GM12878 (cell line): ENCODE measurements around the gene NAV2. TPM values are rescaled to one million over a fixed set of nuclear protein-coding genes. Genes with fewer than 3 reads are reported as not detected.

ENCODE experiments used
- ATAC-seq: fragments of 200-7000 bp; cut with Tn5 transposase; 3 replicates; pipeline ENCODE4 v1.9.1; 2020; ENCODE audit warnings: mild to moderate bottlenecking, moderate library complexity
- BruUV-seq: library from RNA; stranded (reverse); fragments of 400-500 nt; replicated peaks from 2 replicates; lab custom pipeline; 2021; lab: Mats Ljungman, UMichigan
- CTCF ChIA-PET: fragments of 300-600 bp; sonication (Branson Sonifier 250); formaldehyde crosslinking; extraction: SDS; loops from one replicate; lab custom pipeline; 2021; ENCODE audit warnings: inconsistent platforms; lab: Yijun Ruan, JAX
- POLR2A ChIA-PET: fragments of 350-600 bp; formaldehyde crosslinking; extraction: SDS; loops from one replicate; lab custom pipeline; 2021; ENCODE audit warnings: inconsistent platforms; lab: Charles Lee
- RAD21 ChIA-PET: fragments of 300-600 bp; sonication (Branson Sonifier 250); formaldehyde crosslinking; loops from one replicate; lab custom pipeline; 2023; ENCODE audit warnings: antibody characterized with exemption; ENCODE audit not compliant: unreplicated experiment; lab: Charles Lee
- SMC1A ChIA-PET: fragments of 300-600 bp; sonication (Branson Sonifier 250); formaldehyde crosslinking; loops from one replicate; lab custom pipeline; 2023; ENCODE audit not compliant: unreplicated experiment, uncharacterized antibody; lab: Charles Lee
- DNase-seq: peaks from one replicate; pipeline ENCODE4 v3.0.0-alpha.2; 2011; ENCODE audit warnings: low read depth, low spot score
- FAIRE-seq: peaks from 3 replicates; lab custom pipeline; 2011; peaks lifted over from hg19 to GRCh38; lab: Jason Lieb, UNC
- H2AFZ ChIP-seq: 2 replicates; pipeline ENCODE4 v1.6.0; 2011; ENCODE audit warnings: low read depth, low read length, control low read depth; ENCODE audit not compliant: control insufficient read depth
- H3K27ac ChIP-seq: 2 replicates; pipeline ENCODE4 v1.5.1; 2011; ENCODE audit warnings: control low read depth; ENCODE audit not compliant: control insufficient read depth, insufficient read depth
- H3K27me3 ChIP-seq, 2 experiments: replicated peaks in 1 of 2; 2 replicates each; pipeline versions ENCODE4 v1.6.0 to v1.6.1; 2011; ENCODE audit warnings: low read length in 1 of 2; ENCODE audit not compliant: control insufficient read depth in 2 of 2, insufficient read depth in 2 of 2
- H3K36me3 ChIP-seq, 2 experiments: 2 replicates each; pipeline ENCODE4 v1.5.1; 2011; ENCODE audit warnings: low read length in 1 of 2; ENCODE audit not compliant: control insufficient read depth in 2 of 2, insufficient read depth in 2 of 2
- H3K4me1 ChIP-seq: 2 replicates; pipeline ENCODE4 v1.6.1; 2011; ENCODE audit warnings: mild to moderate bottlenecking, low read length, moderate library complexity, mixed read lengths; ENCODE audit not compliant: control insufficient read depth, insufficient read depth
- H3K4me2 ChIP-seq: 2 replicates; pipeline ENCODE4 v1.6.0; 2011; ENCODE audit warnings: control low read depth; ENCODE audit not compliant: control insufficient read depth, insufficient read depth
- H3K4me3 ChIP-seq: fragments of 200-600 bp; sonication (generic); 2 replicates; pipeline ENCODE4 v1.5.1; 2016
- H3K79me2 ChIP-seq: 2 replicates; pipeline ENCODE4 v1.6.0; 2011; ENCODE audit warnings: low read length; ENCODE audit not compliant: control insufficient read depth, insufficient read depth
- H3K9ac ChIP-seq: 2 replicates; pipeline ENCODE4 v1.8.0; 2011; ENCODE audit warnings: low read length, control low read depth, mixed read lengths; ENCODE audit not compliant: control insufficient read depth, insufficient read depth
- H3K9me3 ChIP-seq: replicated peaks from 3 replicates; pipeline ENCODE4 v1.5.1; 2011; ENCODE audit warnings: mild to moderate bottlenecking, low read length; ENCODE audit not compliant: control insufficient read depth, insufficient read depth
- H4K20me1 ChIP-seq: 2 replicates; pipeline ENCODE4 v1.6.0; 2011; ENCODE audit not compliant: control insufficient read depth, insufficient read depth
- BCLAF1 ChIP-seq: fragments of 450-650 bp; IDR thresholded peaks from 2 replicates; pipeline ENCODE4 v1.6.1; 2017; ENCODE audit warnings: antibody characterized with exemption, mild to moderate bottlenecking, moderate library complexity
- FOXK2 ChIP-seq: fragments of 450-650 bp; IDR thresholded peaks from 2 replicates; pipeline ENCODE4 v1.6.1; 2017; ENCODE audit warnings: mild to moderate bottlenecking, moderate library complexity
- HDAC2 ChIP-seq: fragments of 200-600 bp; sonication (generic); IDR thresholded peaks from 2 replicates; pipeline ENCODE4 v1.6.1; 2017
- HDAC6 ChIP-seq: fragments of 200-600 bp; sonication (generic); IDR thresholded peaks from one replicate; pipeline ENCODE4 v1.8.0; 2017; ENCODE audit warnings: antibody characterized with exemption; ENCODE audit not compliant: unreplicated experiment
- MEF2A ChIP-seq: IDR thresholded peaks from 2 replicates; pipeline ENCODE4 v1.6.1; 2011; ENCODE audit warnings: low read depth, mild to moderate bottlenecking, low read length, moderate library complexity; ENCODE audit not compliant: insufficient read depth
- MXI1 ChIP-seq: fragments of 150-350 bp; IDR thresholded peaks from 2 replicates; pipeline ENCODE4 v1.6.1; 2011; ENCODE audit warnings: low read depth, mild to moderate bottlenecking, inconsistent platforms, low read length, improper control_type of control experiment
- RAD51 ChIP-seq: fragments of 450-650 bp; IDR thresholded peaks from 2 replicates; pipeline ENCODE4 v1.6.1; 2016; ENCODE audit warnings: moderate library complexity, mild to moderate bottlenecking, inconsistent platforms
- RBBP5 ChIP-seq: fragments of 200-600 bp; sonication (generic); conservative IDR thresholded peaks from 2 replicates; pipeline ENCODE4 v1.6.1; 2016
- SUPT20H ChIP-seq: IDR thresholded peaks from 2 replicates; pipeline ENCODE4 v1.6.1; 2011; ENCODE audit warnings: low read depth, mild to moderate bottlenecking, low read length, moderate library complexity, borderline replicate concordance; ENCODE audit not compliant: control insufficient read depth
- TCF3 ChIP-seq: IDR thresholded peaks from 2 replicates; pipeline ENCODE4 v1.6.1; 2012; ENCODE audit warnings: low read depth, mild to moderate bottlenecking, low read length, borderline replicate concordance; ENCODE audit not compliant: insufficient read depth
- TCF7 ChIP-seq: IDR thresholded peaks from 2 replicates; pipeline ENCODE4 v1.6.1; 2014; ENCODE audit warnings: antibody characterized with exemption, borderline replicate concordance
- ZNF217 ChIP-seq: fragments of 450-650 bp; IDR thresholded peaks from 2 replicates; pipeline ENCODE4 v1.6.1; 2017; ENCODE audit warnings: antibody characterized with exemption, mild to moderate bottlenecking
- ZNF687 ChIP-seq: fragments of 450-650 bp; IDR thresholded peaks from 2 replicates; pipeline ENCODE4 v1.6.1; 2017; ENCODE audit warnings: mild to moderate bottlenecking, moderate library complexity
- ZSCAN29 ChIP-seq: fragments of 450-650 bp; IDR thresholded peaks from 2 replicates; pipeline ENCODE4 v1.6.1; 2017; ENCODE audit warnings: mild to moderate bottlenecking, moderate library complexity
- WGBS: methylation state at CpG from one replicate; pipeline ENCODE4 v1.1.6; 2016; ENCODE audit warnings: low lambda C conversion rate; ENCODE audit not compliant: insufficient replicate concordance, insufficient coverage; ENCODE audit errors: missing lambda C conversion rate; 5-methylcytosine and 5-hydroxymethylcytosine counted together
- in situ Hi-C: fragments of 300-500 bp; cut with MboI; formaldehyde crosslinking; loops from 9 replicates; pipeline ENCODE4 v1.14.3; 2018; ENCODE audit warnings: mixed read lengths
- intact Hi-C: fragments of 100-400 bp; cut with micrococcal nuclease; formaldehyde crosslinking; loops from one replicate; pipeline ENCODE4 v1.14.2; 2022; ENCODE audit not compliant: unreplicated experiment
- polyA plus RNA-seq, 11 experiments: library from polyadenylated mRNA; depleted of rRNA in 4 of 11; unstranded in 6 of 11; stranded (reverse) in 5 of 11; fragments of >200 nt; fragmentation: Nextera tagmentation in 4 of 11; fragmentation: Illumina TruSeq in 1 of 11; extraction: Ambion mirVana in 4 of 11; extraction: Trizol in 1 of 11; gene quantifications; 1 replicate in 1 of 11; 2 replicates in 10 of 11; pipeline versions ENCODE4 v1.2.1 to v1.2.3, GENCODE V29; 2011 to 2016; ENCODE audit warnings: inconsistent platforms in 2 of 11, missing spikeins in 2 of 11, low read depth in 1 of 11
- total RNA-seq, 4 experiments: library from RNA; depleted of rRNA in 3 of 4; stranded (reverse); fragments of >200 nt in 3 of 4; fragmentation: Illumina TruSeq in 1 of 4; extraction: Trizol in 1 of 4; gene quantifications; 2 replicates each; pipeline versions ENCODE4 v1.2.1 to v1.2.3, GENCODE V29; 2013 to 2021
- TF ChIP-seq, protein P1 (sequence below): IDR thresholded peaks from 2 replicates; pipeline ENCODE4 v1.6.1; 2012; ENCODE audit warnings: low read depth, low read length, improper control_type of control experiment
- TF ChIP-seq, protein P2 (sequence below): IDR thresholded peaks from 2 replicates; pipeline ENCODE4 v1.6.1; 2012; ENCODE audit warnings: low read depth, low read length, improper control_type of control experiment

NAV2 gene
- total and polyA plus RNA-seq, 10 of the 15 experiments (the other 5 are each of a cell fraction or from before 2014, with no cell fraction given): 0.35 to 6.1 (median 1.1) TPM

DNA sequence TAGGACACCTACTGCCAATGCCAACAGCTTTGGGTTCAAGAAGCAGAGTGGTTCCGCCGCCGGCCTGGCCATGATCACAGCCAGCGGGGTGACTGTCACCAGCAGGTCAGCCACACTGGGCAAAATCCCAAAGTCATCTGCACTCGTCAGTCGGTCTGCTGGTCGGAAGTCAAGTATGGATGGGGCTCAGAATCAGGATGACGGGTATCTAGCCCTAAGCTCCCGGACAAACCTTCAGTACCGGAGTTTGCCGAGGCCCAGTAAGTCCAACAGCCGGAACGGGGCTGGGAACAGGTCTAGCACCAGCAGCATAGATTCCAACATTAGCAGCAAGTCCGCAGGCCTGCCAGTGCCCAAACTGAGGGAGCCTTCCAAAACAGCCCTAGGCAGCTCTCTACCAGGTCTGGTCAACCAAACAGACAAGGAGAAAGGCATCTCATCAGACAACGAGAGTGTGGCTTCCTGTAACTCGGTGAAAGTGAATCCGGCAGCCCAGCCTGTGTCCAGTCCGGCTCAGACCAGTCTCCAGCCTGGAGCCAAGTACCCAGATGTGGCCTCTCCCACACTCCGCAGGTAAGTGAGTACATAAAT lies 332.6 kb downstream of the NAV2 start:
- no peak for ATAC-seq
- DNase-seq: no peak
- intact Hi-C loops (no loop called here), in situ Hi-C loops (no loop called here)
- Histone ChIP-seq H3K9me3 (no peaks in the 10 kb centered on the region), H3K4me3 (no peak overlapping the region), H2AFZ (no peak overlapping the region), H3K4me1 (no peaks in the 10 kb centered on the region), H3K4me2 (no peak overlapping the region), H3K36me3 (no peaks in the 10 kb centered on the region), H3K27ac (no peak overlapping the region), H3K27me3 (no peaks in the 10 kb centered on the region), H4K20me1 (no peaks in the 10 kb centered on the region), H3K79me2 (no peaks in the 10 kb centered on the region), H3K9ac (no peak overlapping the region)
- no peak for FAIRE-seq
- RAD21 ChIA-PET: no interaction called here
- CTCF ChIA-PET: interaction anchor here (0.9 to 1.1 kb wide), 2 partner anchors 10 to 13 kb away, joined by 3 to 4 read pairs; no protein-coding TSS in a partner anchor
- WGBS: 77% methylated on average over 19 of the region's 19 CpGs
- no TSS peak for BruUV-seq
- POLR2A ChIA-PET: no interaction called here
- SMC1A ChIA-PET: no interaction called here
- no peak for TF ChIP-seq TCF3
- no peak for TF ChIP-seq ZSCAN29
- no peak for TF ChIP-seq RAD51
- no peak for TF ChIP-seq ZNF217
- no peak for TF ChIP-seq RBBP5
- TF ChIP-seq MXI1: no peak
- no peak for TF ChIP-seq MEF2A
- TF ChIP-seq HDAC2: no peak
- no peak for TF ChIP-seq TCF7
- no peak for TF ChIP-seq FOXK2
- TF ChIP-seq SUPT20H: no peak
- TF ChIP-seq, protein P1, sequence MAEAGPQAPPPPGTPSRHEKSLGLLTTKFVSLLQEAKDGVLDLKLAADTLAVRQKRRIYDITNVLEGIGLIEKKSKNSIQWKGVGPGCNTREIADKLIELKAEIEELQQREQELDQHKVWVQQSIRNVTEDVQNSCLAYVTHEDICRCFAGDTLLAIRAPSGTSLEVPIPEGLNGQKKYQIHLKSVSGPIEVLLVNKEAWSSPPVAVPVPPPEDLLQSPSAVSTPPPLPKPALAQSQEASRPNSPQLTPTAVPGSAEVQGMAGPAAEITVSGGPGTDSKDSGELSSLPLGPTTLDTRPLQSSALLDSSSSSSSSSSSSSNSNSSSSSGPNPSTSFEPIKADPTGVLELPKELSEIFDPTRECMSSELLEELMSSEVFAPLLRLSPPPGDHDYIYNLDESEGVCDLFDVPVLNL: no peak
- TF ChIP-seq HDAC6: no peak
- no peak for TF ChIP-seq ZNF687
- TF ChIP-seq, protein P2, sequence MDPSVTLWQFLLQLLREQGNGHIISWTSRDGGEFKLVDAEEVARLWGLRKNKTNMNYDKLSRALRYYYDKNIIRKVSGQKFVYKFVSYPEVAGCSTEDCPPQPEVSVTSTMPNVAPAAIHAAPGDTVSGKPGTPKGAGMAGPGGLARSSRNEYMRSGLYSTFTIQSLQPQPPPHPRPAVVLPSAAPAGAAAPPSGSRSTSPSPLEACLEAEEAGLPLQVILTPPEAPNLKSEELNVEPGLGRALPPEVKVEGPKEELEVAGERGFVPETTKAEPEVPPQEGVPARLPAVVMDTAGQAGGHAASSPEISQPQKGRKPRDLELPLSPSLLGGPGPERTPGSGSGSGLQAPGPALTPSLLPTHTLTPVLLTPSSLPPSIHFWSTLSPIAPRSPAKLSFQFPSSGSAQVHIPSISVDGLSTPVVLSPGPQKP: no peak
- TF ChIP-seq BCLAF1: no peak
